Suppressor macrophage treated with lipopolysaccharide for 1 hour (primary cell): ENCODE results near the gene SMIM13.

Experiments
- DNase-seq, 3 donors: peaks; one replicate each; pipeline ENCODE4 v3.0.0-alpha.2; 2020 to 2022

The SMIM13 gene

DNA sequence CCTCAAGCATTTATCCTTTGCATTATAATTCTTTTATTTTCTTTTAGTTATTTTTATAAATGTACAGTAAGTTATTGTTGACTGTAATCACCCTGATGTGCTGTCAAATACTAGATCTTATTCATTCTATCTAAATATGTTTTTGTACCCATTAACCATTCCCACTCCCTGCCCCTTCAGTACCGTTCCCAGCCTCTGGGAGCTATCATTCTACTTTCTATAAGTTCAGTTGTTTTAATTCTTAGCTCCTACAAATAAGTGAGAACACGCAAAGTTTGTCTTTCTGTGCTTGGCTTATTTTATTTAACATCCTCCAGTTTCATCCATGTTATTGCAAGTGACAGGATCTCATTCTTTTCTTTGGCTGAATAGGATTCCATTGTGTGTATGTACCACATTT lies 30.3 kb downstream of the SMIM13 start:
- DNase-seq, result no peak

DNA sequence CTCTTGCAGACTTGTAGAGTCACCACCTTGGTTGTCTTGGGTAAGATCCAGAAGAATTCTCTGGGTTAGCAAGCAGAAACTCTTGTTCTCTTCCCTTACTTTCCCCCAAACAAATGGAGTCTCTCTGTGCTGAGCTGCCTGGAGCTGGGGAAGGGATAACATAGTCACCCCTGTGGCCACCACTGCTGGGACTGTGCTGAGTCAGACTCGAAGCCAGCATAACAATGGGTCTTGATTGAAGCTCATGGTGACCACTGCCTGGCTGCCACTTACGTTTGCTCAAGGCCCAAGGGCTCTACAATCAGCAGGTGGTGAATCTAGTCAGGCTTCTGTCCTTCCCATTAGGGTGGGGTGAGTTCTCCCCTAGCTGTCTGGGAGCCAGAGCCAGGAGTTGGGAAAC lies 33.2 kb downstream of the SMIM13 start:
- no peak for DNase-seq

- no peak for DNase-seq
These were observed 35.0 kb downstream of the SMIM13 start for GRCh38 chr6:11128608-11129007.

- DNase-seq, result no peak
These were observed 36.4 kb downstream of the SMIM13 start for GRCh38 chr6:11129908-11130565.

- DNase-seq, result no peak
These were observed 37.0 kb downstream of the SMIM13 start for GRCh38 chr6:11130605-11131004.

GRCh38 chr6:11132194-11132888 lies 38.7 kb downstream of the SMIM13 start:
- DNase-seq, result no peak

- DNase-seq, result no peak
These were observed 39.6 kb downstream of the SMIM13 start for GRCh38 chr6:11133281-11133680.

GRCh38 chr6:11136809-11137208 lies 43.2 kb downstream of the SMIM13 start:
- no peak for DNase-seq

DNA sequence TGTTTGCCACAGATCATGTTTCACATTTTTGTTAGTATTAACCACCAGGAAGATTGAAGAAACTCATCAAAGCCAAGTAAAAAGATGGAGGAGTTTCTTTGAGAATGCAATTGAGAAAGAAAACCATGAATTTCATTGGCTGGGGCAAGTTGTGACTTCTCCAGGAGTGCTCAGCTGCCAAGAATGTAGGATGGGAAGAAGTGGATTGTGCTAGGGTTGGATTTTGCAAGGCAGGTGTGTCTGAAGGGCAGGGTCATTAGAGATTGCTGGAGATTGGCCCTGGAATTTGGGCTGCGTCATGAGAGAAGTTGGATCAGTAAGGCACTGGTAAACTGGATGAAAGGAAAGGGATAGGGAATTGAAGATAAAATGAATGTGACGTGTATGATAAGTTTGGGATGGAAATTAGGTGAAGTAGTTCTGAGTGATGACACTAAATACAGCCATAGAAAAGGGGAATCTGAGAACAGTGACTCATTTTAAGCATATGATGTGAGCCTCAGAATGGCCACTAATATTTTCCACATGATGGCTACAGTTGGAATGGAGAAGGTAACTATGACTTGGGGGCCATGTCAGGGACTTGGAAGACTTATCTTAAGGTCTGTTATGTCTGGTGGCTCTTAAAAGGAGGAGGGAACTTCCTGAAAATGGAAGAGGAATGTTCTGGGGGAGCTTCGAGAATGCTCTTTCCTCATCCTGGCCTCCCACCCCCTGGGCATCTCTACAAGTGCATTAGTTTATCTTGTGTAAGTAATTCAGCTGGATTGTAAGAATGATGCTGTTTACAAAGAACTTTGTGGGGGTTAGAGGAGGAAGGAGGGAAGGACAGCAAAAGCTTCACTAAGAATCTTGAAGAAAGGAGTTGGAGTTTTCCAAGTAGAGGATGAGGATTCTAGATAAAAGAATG lies 45.7 kb downstream of the SMIM13 start:
- DNase-seq, result peak; percentile 71 to 95 (median 84)

GRCh38 chr6:11140056-11140455 lies 46.4 kb downstream of the SMIM13 start:
- no peak for DNase-seq

DNA sequence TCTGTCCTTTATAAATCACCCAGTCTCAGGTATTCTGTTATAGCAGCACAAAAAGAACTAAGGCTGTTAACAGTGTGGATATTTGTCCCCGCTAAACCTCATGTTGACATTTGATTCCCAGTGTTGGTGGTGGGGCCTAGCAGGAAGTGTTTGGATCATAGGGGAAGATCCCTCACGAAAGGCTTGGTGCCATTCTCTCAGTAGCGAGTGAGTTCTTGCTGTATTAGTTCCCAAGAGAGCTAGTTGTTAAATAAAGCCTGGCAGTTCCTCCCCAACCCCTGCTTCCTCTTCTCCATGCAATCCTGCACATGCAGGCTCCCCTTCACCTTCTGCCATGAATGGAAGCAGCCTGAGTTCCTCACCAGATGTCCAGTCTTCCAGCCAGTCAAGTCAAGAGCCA lies 47.7 kb downstream of the SMIM13 start:
- DNase-seq, result peak; percentile 42 to 59 (median 45)

DNA sequence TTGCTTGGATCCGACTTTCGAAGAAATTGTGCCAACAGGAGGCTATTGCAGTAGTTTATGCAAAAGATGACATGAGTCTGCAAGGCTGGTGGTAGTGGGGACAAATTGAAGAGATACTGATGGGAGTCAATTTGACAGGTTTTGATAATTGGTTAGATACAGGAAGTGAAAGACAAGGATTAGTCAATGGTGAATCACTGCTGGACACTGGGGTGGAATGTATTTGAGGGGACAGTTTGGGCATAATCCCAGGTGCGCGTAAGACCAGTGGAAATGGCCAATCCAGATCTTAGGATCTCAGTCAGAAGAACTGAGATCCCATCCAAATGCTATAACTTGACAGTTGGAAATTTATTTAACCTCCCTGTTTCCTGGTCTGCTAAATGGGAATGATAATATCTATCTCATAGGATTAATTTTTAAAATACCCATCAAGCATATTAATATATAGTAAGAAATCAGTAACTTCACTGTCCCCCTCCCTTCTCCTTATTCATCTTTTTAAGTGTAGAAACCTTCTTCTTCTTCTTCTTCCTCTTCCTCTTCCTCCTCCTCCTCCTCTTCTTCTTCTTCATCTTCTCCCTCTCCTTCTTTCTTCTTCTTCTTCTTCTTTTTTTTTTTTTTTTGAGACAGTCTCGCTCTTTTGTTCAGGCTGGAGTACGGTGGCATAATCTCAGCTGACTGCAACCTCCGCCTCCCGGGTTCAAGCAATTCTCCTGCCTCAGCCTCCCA lies 48.8 kb downstream of the SMIM13 start:
- peak; percentile 31 to 51 (median 44) for DNase-seq

DNA sequence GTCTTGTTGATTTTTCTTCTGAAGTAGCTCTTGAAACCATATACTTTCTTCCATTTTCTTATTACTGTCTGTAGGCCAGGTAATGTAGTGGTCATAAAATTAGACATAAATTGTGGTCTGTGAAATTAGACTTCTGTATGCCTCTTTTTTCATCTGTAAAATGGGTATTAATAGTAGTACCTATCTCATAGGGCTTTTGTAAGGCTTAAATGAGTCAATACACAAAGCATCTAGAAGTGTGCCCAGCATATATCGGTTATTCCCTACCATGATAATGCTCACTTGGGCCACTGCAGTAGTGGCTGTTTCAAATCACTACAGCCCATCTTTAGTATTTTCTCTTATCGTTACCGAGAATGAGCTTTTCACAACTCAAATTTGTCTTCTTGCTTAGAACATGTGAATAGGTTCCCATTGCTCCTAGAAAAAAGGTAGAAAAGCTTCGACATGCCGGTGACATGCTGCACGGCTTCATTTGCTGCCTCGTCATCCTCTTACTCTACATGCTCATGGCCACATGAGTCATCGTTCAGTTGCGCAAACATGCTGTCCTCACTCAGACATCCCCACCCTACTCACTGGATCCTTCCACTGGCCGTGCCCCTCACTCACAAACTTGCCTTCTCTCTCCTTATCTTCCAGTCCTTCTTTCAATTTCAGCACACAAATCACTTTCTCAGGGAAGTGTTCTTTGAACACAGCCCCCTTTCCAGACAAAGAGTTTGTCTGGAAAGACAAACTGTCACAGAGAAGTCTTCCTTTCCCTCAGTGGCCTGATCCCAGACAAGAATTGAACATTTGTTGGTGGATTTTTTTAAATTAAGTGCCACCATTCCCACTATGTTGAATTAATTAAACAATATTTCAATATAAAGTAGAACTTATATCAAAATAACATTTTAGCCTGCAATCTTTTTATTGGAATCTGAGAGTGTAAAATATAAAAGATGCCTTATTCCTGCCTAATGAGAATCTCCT lies 50.0 kb downstream of the SMIM13 start:
- peak; percentile 92 to 97 (median 97) for DNase-seq

DNA sequence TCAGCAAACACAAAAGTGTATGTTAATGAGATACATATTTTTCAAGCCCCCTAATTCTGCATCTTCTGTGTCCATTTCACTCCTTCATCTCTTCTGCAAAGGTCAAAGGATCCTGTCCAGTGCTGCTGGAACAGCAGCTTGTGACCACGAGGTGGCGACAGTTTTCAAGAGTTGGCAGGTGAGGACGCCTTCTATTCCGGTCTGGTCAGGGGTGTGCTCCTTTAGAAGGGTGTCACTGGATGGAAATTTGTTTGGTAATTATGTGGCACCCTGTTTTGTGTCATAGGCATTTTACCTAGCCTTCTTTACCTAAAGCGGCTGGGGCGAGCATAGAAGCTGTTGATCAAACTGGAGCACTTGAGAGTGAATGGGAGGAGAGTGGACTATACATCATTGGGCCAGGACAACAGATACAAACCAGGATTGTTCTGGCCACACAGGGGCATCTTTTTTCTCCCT lies 50.8 kb downstream of the SMIM13 start:
- DNase-seq, result peak; percentile 83 to 87 (median 86)

DNA sequence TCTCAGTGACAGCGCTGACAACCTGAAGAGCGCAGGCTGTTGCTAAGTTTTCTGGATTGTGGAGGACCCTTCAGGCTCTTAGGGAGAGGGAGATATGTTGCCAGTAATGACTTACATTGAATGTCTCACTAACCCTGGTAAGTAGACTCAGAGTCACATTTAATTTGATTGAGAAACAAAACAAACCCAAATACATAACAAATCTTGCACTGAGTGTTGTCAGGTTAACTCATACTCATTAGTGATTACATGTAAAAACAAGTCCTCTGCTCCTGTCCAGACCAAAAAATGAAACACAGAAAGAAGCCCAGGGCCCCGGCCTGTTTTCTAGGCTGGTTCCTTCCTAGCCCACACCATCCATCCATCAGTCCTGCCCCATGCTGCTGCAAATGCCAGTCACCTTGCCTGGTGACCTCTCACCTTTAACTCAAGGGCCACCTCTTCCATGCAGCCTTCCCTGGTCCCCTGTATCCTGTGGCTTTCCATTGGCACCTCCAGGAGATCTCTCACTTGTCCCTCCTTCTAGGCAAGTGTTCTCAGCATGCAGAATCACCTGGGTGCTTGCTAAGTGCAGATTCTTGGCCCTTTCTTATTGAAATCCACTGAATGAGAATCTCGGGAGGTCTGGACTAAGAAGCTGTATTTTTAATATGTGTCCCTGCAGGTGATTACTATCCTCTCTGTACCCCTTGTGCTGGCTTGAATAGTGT lies 52.6 kb downstream of the SMIM13 start:
- DNase-seq, result no peak

GRCh38 chr6:11149551-11149950 lies 55.9 kb downstream of the SMIM13 start:
- no peak for DNase-seq

- no peak for DNase-seq
These were observed 57.9 kb downstream of the SMIM13 start for GRCh38 chr6:11151488-11151887.

GRCh38 chr6:11152581-11152980 lies 58.9 kb downstream of the SMIM13 start:
- no peak for DNase-seq

DNA sequence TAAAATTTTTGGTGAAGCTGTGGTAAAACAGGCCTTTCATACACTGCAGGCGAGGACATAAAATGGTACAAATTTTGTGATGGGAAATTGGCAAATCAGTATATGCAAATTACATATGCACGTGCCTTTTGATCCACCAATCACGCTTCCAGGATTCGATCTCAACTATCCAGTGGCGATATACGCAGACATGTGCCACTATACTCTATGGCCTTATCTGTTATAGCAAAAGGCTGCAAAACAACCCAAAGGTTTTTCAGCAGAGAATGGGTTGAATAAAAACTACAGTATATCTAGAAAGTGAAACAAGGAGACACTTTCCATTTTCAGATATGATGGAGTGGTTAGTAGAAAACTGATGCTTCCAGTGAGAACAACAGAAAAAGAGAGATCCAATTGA lies 59.8 kb downstream of the SMIM13 start:
- no peak for DNase-seq

- DNase-seq, result no peak
These were observed 62.0 kb downstream of the SMIM13 start for GRCh38 chr6:11155589-11155988.

DNA sequence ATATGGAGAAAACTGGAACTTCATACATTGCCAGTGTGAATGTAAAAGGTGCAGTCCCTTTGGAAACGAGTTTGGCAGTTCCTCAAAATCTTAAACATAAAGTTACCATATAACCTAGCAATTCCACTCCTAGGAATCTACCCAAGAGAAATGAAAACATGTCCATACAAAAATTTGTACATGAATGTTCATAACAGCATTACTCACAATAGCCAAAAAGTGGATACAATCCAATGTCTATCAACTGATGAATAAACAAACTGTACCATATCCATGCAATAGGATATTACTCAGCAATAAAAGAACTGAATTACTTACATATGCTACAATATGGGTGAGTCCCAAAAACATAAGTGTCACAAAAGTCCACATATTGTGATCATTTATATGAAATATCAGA lies 66.6 kb downstream of the SMIM13 start:
- peak in 1 of 3 donors; percentile 12 for DNase-seq
